Stomach (tissue), 9 donors: ENCODE data around the gene DPEP2NB. TPM values are rescaled to one million over a fixed set of nuclear protein-coding genes. Genes with fewer than 3 reads are reported as not detected.
A peak's percentile ranks its signal among the peaks of the same experiment; 100 is the strongest.

Experiments
- DNase-seq, 2 donors: peaks; one replicate each; pipeline versions ENCODE4 v3.0.0 to v3.0.0-alpha.2; 2013 to 2019
- H3K27ac ChIP-seq, 5 donors: fragments of 200-600 bp in 4 of 5; sonication (generic) in 4 of 5; one replicate each; pipeline ENCODE4 v1.5.1; 2013 to 2019; ENCODE audit warnings: mild to moderate bottlenecking in 1 of 5, moderate library complexity in 1 of 5
- H3K27me3 ChIP-seq, 3 donors: fragments of 200-600 bp; sonication (generic); one replicate each; pipeline ENCODE4 v1.5.1; 2017 to 2019; ENCODE audit warnings: mixed run types in 1 of 3
- H3K36me3 ChIP-seq, 4 donors: fragments of 200-600 bp; sonication (generic); 1 replicate in 3 of 4; 2 replicates in 1 of 4; pipeline ENCODE4 v1.5.1; 2016 to 2019
- H3K4me1 ChIP-seq, 4 donors: fragments of 200-600 bp; sonication (generic); one replicate each; pipeline ENCODE4 v1.5.1; 2016 to 2019
- H3K4me3 ChIP-seq, 4 donors: fragments of 200-600 bp; sonication (generic) in 3 of 4; one replicate each; pipeline ENCODE4 v1.5.1; 2016 to 2019; ENCODE audit warnings: mild to moderate bottlenecking in 1 of 4
- H3K9me3 ChIP-seq, 4 donors: fragments of 200-600 bp; sonication (generic); one replicate each; pipeline ENCODE4 v1.5.1; 2016 to 2019
- EP300 ChIP-seq: sonication (generic); formaldehyde crosslinking; IDR thresholded peaks from one replicate; pipeline ENCODE4 v1.6.1; 2017; ENCODE audit warnings: antibody characterized with exemption
- POLR2A ChIP-seq, 4 donors: fragments of 450-650 bp; IDR thresholded peaks; one replicate each; pipeline ENCODE4 v1.6.1; 2016; ENCODE audit warnings: antibody characterized with exemption in 4 of 4, control low read depth in 2 of 4, mild to moderate bottlenecking in 1 of 4, moderate library complexity in 1 of 4
- POLR2AphosphoS5 ChIP-seq, 3 donors: sonication (generic); formaldehyde crosslinking; IDR thresholded peaks; one replicate each; pipeline ENCODE4 v1.6.1; 2016; ENCODE audit warnings: antibody characterized with exemption in 3 of 3
- WGBS, 5 donors: extraction: QIAGEN DNeasy Blood & Tissue Kit in 3 of 5; methylation state at CpG; one replicate each; pipeline versions ENCODE4 v1.1.5 to v1.1.7; 2013 to 2018; 5-methylcytosine and 5-hydroxymethylcytosine counted together
- intact Hi-C: fragments of 100-400 bp; cut with DNase I; formaldehyde crosslinking; loops from one replicate; pipeline ENCODE4 v1.15.1; 2023; ENCODE audit warnings: low total_unique reads
- polyA plus RNA-seq, 3 donors: library from polyadenylated mRNA; stranded (reverse); fragments of 200-250 nt; gene quantifications; one replicate each; pipeline ENCODE4 v1.2.3, GENCODE V29; 2013
- total RNA-seq, 5 donors: library from RNA; depleted of rRNA; stranded (reverse); fragments of >200 nt; gene quantifications; one replicate each; pipeline versions ENCODE4 v1.1.0 to v1.2.3, GENCODE V29; 2014 to 2016
- TF ChIP-seq, protein P1 (sequence below), 7 experiments: fragments of 450-650 bp in 4 of 7; fragments of 200-600 bp in 3 of 7; sonication (generic) in 3 of 7; IDR thresholded peaks; one replicate each; pipeline ENCODE4 v1.5.1; 2016 to 2019; ENCODE audit warnings: antibody characterized with exemption in 7 of 7, control low read depth in 2 of 7, mild to moderate bottlenecking in 1 of 7
- donor health status: healthy with polysubstance abuse.
- donor health status: Bipolar disorder and iron deficiency.
- donor health status: healthy.

DPEP2NB gene
- total and polyA plus RNA-seq, 8 donors: not detected

DNA sequence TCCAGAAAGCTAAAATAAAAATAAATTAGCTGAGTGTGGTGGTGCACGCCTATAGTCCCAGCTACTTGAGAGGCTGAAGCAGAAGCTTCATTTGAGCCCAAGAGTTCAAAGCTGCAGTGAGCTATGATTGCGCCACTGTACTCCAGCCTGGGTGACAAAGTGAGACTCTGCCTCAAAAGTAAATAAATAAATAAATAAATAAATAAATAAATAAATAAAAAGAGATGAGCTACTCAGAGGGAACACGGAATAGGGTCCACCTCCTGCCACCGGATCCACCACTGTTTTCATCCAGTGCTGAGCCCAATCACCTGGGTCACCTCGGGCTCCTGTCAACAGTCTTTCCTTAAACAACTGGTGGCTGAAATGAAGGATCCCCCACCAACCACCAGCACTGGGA lies 28.8 kb downstream of the DPEP2NB start:
- Histone ChIP-seq H3K9me3 (no peaks in the 10 kb centered on the region), H3K27ac (no peak overlapping the region), H3K36me3 (no peaks in the 10 kb centered on the region), H3K4me3 (no peak overlapping the region), H3K27me3 (no peaks in the 10 kb centered on the region), H3K4me1 (peaks cover 0 to 20% (median 6%) of the 10 kb centered on the region in 4 donors)
- intact Hi-C loops: no loop called here
- no peak for DNase-seq
- TF ChIP-seq, protein P1, sequence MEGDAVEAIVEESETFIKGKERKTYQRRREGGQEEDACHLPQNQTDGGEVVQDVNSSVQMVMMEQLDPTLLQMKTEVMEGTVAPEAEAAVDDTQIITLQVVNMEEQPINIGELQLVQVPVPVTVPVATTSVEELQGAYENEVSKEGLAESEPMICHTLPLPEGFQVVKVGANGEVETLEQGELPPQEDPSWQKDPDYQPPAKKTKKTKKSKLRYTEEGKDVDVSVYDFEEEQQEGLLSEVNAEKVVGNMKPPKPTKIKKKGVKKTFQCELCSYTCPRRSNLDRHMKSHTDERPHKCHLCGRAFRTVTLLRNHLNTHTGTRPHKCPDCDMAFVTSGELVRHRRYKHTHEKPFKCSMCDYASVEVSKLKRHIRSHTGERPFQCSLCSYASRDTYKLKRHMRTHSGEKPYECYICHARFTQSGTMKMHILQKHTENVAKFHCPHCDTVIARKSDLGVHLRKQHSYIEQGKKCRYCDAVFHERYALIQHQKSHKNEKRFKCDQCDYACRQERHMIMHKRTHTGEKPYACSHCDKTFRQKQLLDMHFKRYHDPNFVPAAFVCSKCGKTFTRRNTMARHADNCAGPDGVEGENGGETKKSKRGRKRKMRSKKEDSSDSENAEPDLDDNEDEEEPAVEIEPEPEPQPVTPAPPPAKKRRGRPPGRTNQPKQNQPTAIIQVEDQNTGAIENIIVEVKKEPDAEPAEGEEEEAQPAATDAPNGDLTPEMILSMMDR (IDR thresholded peaks at IDR 0.05): no peak
- TF ChIP-seq EP300: no peak
- TF ChIP-seq POLR2AphosphoS5 (IDR thresholded peaks at IDR 0.05): no peak
- TF ChIP-seq POLR2A (IDR thresholded peaks at IDR 0.05): no peak
- 78 to 87% (median 87%) methylated on average over 5 of the region's 5 CpGs for WGBS, 5 donors

DNA sequence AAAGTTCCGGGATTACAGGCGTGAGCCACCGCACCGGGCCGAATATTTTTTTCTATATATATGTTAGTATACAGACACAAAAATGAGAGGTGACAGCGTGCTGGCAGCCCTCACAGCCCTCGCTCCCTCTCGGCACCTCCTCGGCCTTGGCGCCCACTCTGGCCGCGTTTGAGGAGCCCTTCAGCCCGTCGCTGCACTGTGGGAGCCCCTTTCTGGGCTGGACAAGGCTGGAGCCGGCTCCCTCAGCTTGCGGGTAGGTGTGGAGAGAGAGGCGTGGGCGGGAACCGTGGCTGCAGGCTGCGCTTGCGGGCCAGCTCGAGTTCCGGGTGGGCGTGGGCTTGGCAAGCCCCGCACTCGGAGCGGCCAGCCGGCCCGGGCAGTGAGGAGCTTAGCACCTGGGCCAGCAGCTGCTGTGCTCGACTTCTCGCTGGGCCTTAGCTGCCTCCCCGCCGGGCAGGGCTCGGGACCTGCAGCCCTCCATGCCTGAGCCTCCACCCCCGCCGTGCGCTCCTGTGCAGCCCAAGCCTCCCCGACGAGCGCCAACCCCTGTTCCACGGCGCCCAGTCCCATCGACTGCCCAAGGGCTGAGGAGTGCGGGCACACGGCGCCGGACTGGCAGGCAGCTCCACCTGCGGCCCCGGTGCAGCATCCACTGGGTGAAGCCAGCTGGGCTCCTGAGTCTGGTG lies 33.6 kb downstream of the DPEP2NB start:
- peaks cover 0 to 14% (median 7%) of the 10 kb centered on the region in 3 donors for H3K27me3 ChIP-seq
- 93 to 97% (median 96%) methylated on average over 32 to 49 of the region's 49 CpGs for WGBS, 5 donors
- no peaks in the 10 kb centered on the region for H3K9me3 ChIP-seq
- intact Hi-C loops: no loop called here
- H3K4me1 ChIP-seq: peaks cover 0 to 20% (median 6%) of the 10 kb centered on the region in 4 donors
- no peak overlapping the region for H3K4me3 ChIP-seq
- H3K27ac ChIP-seq: no peak overlapping the region
- H3K36me3 ChIP-seq: no peaks in the 10 kb centered on the region
- TF ChIP-seq, protein P1 (IDR thresholded peaks at IDR 0.05): no peak
- TF ChIP-seq EP300: no peak
- no peak for TF ChIP-seq POLR2A (IDR thresholded peaks at IDR 0.05)
- TF ChIP-seq POLR2AphosphoS5 (IDR thresholded peaks at IDR 0.05): no peak
- DNase-seq: no peak

- H3K36me3 ChIP-seq: no peaks in the 10 kb centered on the region
- intact Hi-C loops: no loop called here
- peaks cover 0 to 14% (median 3%) of the 10 kb centered on the region in 4 donors for H3K4me1 ChIP-seq
- WGBS, 5 donors: 0 to 68% (median 61%) methylated on average over 1 to 62 of the region's 62 CpGs
- H3K4me3 ChIP-seq: no peak within 1 kb of the TSS
- H3K9me3 ChIP-seq: no peaks in the 10 kb centered on the region
- H3K27me3 ChIP-seq: peaks cover 0 to 14% (median 7%) of the 10 kb centered on the region in 3 donors
- no peak for DNase-seq
- no peak within 1 kb of the TSS for H3K27ac ChIP-seq
- TF ChIP-seq, protein P1 (IDR thresholded peaks at IDR 0.05): peak in 2 of 7 experiments; percentile 7
- TF ChIP-seq POLR2A (IDR thresholded peaks at IDR 0.05) (no peak), POLR2AphosphoS5 (IDR thresholded peaks at IDR 0.05) (no peak)
These were observed 35.6 kb downstream of the DPEP2NB start, which contains the start of gene DPEP3 for GRCh38 chr16:67979955-67980678. DPEP3 (minus strand) TSS chr16:67980499; CDS start chr16:67980380, 119 bp downstream.

GRCh38 chr16:67977469-67978227 lies 38.1 kb downstream of the DPEP2NB start:
- 75 to 85% (median 81%) methylated on average over 9 of the region's 9 CpGs for WGBS, 5 donors
- TF ChIP-seq POLR2AphosphoS5 (IDR thresholded peaks at IDR 0.05): no peak
- no peak for DNase-seq

More at GRCh38 chr16:67977469-67978227, 38.1 kb downstream of the DPEP2NB start:
- no peaks in the 10 kb centered on the region for H3K4me1 ChIP-seq
- intact Hi-C loops: no loop called here
- H3K9me3 ChIP-seq: no peaks in the 10 kb centered on the region
- no peak overlapping the region for H3K27ac ChIP-seq
- H3K27me3 ChIP-seq: peaks cover 0 to 14% (median 7%) of the 10 kb centered on the region in 3 donors
- no peaks in the 10 kb centered on the region for H3K36me3 ChIP-seq
- H3K4me3 ChIP-seq: no peak overlapping the region
